Osteocyte (in vitro differentiated cells): Measurements from ENCODE around the gene ST14. TPM values are rescaled to one million over a fixed set of nuclear protein-coding genes. Genes with fewer than 3 reads are reported as not detected.

Experiments used
- DNase-seq: peaks from one replicate; pipeline ENCODE4 v3.0.0; 2021; ENCODE audit warnings: mixed read lengths; ENCODE audit not compliant: unreplicated experiment; ENCODE audit errors: extremely low spot score
- H3K27ac Mint-ChIP-seq: one replicate; pipeline ENCODE4 v1.8.0; 2021; ENCODE audit warnings: mild to moderate bottlenecking, mixed read lengths; ENCODE audit not compliant: unreplicated experiment
- H3K27me3 Mint-ChIP-seq: one replicate; pipeline ENCODE4 v1.8.0; 2021; ENCODE audit warnings: mixed read lengths; ENCODE audit not compliant: unreplicated experiment
- H3K36me3 Mint-ChIP-seq: one replicate; pipeline ENCODE4 v1.8.0; 2021; ENCODE audit warnings: mixed read lengths; ENCODE audit not compliant: unreplicated experiment
- H3K4me1 Mint-ChIP-seq: one replicate; pipeline ENCODE4 v1.8.0; 2021; ENCODE audit warnings: mixed read lengths; ENCODE audit not compliant: unreplicated experiment
- H3K4me3 Mint-ChIP-seq: one replicate; pipeline ENCODE4 v1.8.0; 2021; ENCODE audit warnings: mild to moderate bottlenecking, moderate library complexity, mixed read lengths; ENCODE audit not compliant: unreplicated experiment
- H3K9me3 Mint-ChIP-seq: one replicate; pipeline ENCODE4 v1.8.0; 2021; ENCODE audit warnings: mixed read lengths; ENCODE audit not compliant: unreplicated experiment
- CTCF ChIP-seq: fragments of 200-600 bp; sonication (generic); IDR thresholded peaks from 2 replicates; pipeline ENCODE4 v1.5.0; 2021; ENCODE audit warnings: antibody characterized with exemption, mild to moderate bottlenecking, moderate library complexity
- total RNA-seq: library from RNA; stranded (reverse); gene quantifications from 2 replicates; pipeline ENCODE4 v1.2.1, GENCODE V29; 2021

The ST14 gene
- total RNA-seq, 1 donor from 2014 or later = not detected

- no peaks in the 10 kb centered on the region for H3K27me3 Mint-ChIP-seq
- no peak for TF ChIP-seq CTCF
- no peak overlapping the region for H3K27ac Mint-ChIP-seq
- H3K4me3 Mint-ChIP-seq = no peak overlapping the region
- peaks cover 34% of the 10 kb centered on the region for H3K36me3 Mint-ChIP-seq
- DNase-seq = no peak
- H3K9me3 Mint-ChIP-seq = no peaks in the 10 kb centered on the region
- no peaks in the 10 kb centered on the region for H3K4me1 Mint-ChIP-seq
Observed at GRCh38 chr11:130144141-130144540, 15.4 kb upstream of the ST14 start.

GRCh38 chr11:130144861-130145281 is 14.7 kb upstream of the ST14 start:
- H3K4me1 Mint-ChIP-seq = no peaks in the 10 kb centered on the region
- no peak for DNase-seq
- H3K4me3 Mint-ChIP-seq = no peak overlapping the region
- H3K27me3 Mint-ChIP-seq = no peaks in the 10 kb centered on the region
- H3K36me3 Mint-ChIP-seq = peaks cover 32% of the 10 kb centered on the region
- H3K9me3 Mint-ChIP-seq = no peaks in the 10 kb centered on the region
- no peak overlapping the region for H3K27ac Mint-ChIP-seq
- TF ChIP-seq CTCF = no peak

- H3K27me3 Mint-ChIP-seq = no peaks in the 10 kb centered on the region
- no peak for DNase-seq
- no peaks in the 10 kb centered on the region for H3K9me3 Mint-ChIP-seq
- no peak for TF ChIP-seq CTCF
- no peaks in the 10 kb centered on the region for H3K4me1 Mint-ChIP-seq
- peaks cover 28% of the 10 kb centered on the region for H3K36me3 Mint-ChIP-seq
- H3K4me3 Mint-ChIP-seq = no peak overlapping the region
- H3K27ac Mint-ChIP-seq = no peak overlapping the region
Observed at GRCh38 chr11:130145311-130145812, 14.2 kb upstream of the ST14 start.

- no peaks in the 10 kb centered on the region for H3K27me3 Mint-ChIP-seq
- H3K36me3 Mint-ChIP-seq = peaks cover 27% of the 10 kb centered on the region
- no peak for TF ChIP-seq CTCF
- H3K9me3 Mint-ChIP-seq = no peaks in the 10 kb centered on the region
- DNase-seq = no peak
- H3K27ac Mint-ChIP-seq = no peak overlapping the region
- no peak overlapping the region for H3K4me3 Mint-ChIP-seq
- H3K4me1 Mint-ChIP-seq = no peaks in the 10 kb centered on the region
Observed at GRCh38 chr11:130145975-130146776, 13.4 kb upstream of the ST14 start.

GRCh38 chr11:130146796-130147195 is 12.8 kb upstream of the ST14 start:
- H3K4me3 Mint-ChIP-seq = no peak overlapping the region

More at GRCh38 chr11:130146796-130147195, 12.8 kb upstream of the ST14 start:
- DNase-seq = no peak
- Mint-ChIP-seq H3K27ac (no peak overlapping the region), H3K9me3 (no peaks in the 10 kb centered on the region), H3K27me3 (no peaks in the 10 kb centered on the region), H3K4me1 (no peaks in the 10 kb centered on the region), H3K36me3 (peaks cover 24% of the 10 kb centered on the region)
- no peak for TF ChIP-seq CTCF
